Measurements from ENCODE around the gene PLEKHG7. TPM values are rescaled to one million over a fixed set of nuclear protein-coding genes. Genes with fewer than 3 reads are reported as not detected.

Gene PLEKHG7
- total RNA-seq, 1 experiment from 2014 or later, result not detected

- intact Hi-C loops (cut with micrococcal nuclease), result no loop called here
- POLR2A ChIA-PET (ENCODE audit: unreplicated experiment), result no interaction called here
- TF ChIP-seq, protein P1, sequence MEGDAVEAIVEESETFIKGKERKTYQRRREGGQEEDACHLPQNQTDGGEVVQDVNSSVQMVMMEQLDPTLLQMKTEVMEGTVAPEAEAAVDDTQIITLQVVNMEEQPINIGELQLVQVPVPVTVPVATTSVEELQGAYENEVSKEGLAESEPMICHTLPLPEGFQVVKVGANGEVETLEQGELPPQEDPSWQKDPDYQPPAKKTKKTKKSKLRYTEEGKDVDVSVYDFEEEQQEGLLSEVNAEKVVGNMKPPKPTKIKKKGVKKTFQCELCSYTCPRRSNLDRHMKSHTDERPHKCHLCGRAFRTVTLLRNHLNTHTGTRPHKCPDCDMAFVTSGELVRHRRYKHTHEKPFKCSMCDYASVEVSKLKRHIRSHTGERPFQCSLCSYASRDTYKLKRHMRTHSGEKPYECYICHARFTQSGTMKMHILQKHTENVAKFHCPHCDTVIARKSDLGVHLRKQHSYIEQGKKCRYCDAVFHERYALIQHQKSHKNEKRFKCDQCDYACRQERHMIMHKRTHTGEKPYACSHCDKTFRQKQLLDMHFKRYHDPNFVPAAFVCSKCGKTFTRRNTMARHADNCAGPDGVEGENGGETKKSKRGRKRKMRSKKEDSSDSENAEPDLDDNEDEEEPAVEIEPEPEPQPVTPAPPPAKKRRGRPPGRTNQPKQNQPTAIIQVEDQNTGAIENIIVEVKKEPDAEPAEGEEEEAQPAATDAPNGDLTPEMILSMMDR (conservative IDR thresholded peaks at IDR 0.05; ENCODE audit: low read depth, low read length), result no peak
- TF ChIP-seq EZH2 (IDR thresholded peaks at IDR 0.05; ENCODE audit: low read length, unreplicated experiment) (no peak), EZH2phosphoT487 (IDR thresholded peaks at IDR 0.05; ENCODE audit: borderline replicate concordance, low read length) (no peak)
- Histone ChIP-seq H3K9me3 (ENCODE audit: low read length) (no peaks in the 10 kb centered on the region), H3K27me3 (ENCODE audit: low read length) (no peaks in the 10 kb centered on the region), H3K79me2 (ENCODE audit: low read length) (no peaks in the 10 kb centered on the region), H3K4me2 (ENCODE audit: low read length) (no peak overlapping the region), H3K4me3 (ENCODE audit: low read length) (no peak overlapping the region), H3K27ac (ENCODE audit: low read length) (no peak overlapping the region), H3K9me2 (replicated peaks; ENCODE audit: low read length) (no peaks in the 10 kb centered on the region), H3K4me1 (ENCODE audit: insufficient read depth, low read length) (no peaks in the 10 kb centered on the region), H3K9ac (ENCODE audit: low read length) (no peak overlapping the region), H3F3A (ENCODE audit: low read length, unreplicated experiment) (no peaks in the 10 kb centered on the region), H3K36me3 (ENCODE audit: low read depth, low read length) (no peaks in the 10 kb centered on the region), H4K20me1 (ENCODE audit: low read length) (no peaks in the 10 kb centered on the region), H2AFZ (ENCODE audit: low read length) (no peak overlapping the region)
- DNase-seq (no peak), ATAC-seq (no peak)
- CTCF ChIA-PET, result no interaction called here
- BruUV-seq (replicated peaks), result no TSS peak
Observed at GRCh38 chr12:92707926-92708325, 5.1 kb downstream of the PLEKHG7 start.

GRCh38 chr12:92715625-92716024 is 12.8 kb downstream of the PLEKHG7 start:
- BruUV-seq (replicated peaks), result no TSS peak
- POLR2A ChIA-PET (ENCODE audit: unreplicated experiment), result no interaction called here
- intact Hi-C loops (cut with micrococcal nuclease), result no loop called here

DNA sequence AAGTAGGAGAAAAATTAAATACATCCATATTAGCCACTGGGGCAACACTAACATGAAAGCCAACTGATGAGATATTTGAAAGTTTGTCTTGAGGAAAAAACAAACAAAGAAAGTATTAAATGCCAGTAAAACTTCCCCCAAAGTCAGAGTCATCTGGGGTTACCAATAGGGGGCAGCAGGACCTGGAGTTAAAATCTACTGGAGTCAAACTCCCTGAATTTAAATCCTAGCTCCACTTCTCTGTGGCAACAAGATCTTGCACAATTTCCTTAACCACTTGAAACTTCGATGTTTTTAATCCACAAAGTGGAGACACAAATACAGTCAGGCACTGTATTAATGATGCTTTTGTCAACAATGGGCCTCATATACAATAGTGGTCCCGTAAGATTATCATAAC is 14.4 kb downstream of the PLEKHG7 start:
- ChIA-PET CTCF (interaction anchor here (0.5 kb wide), 1 partner anchor 285 kb away, joined by 5 read pairs; no protein-coding TSS in a partner anchor), POLR2A (ENCODE audit: unreplicated experiment) (no interaction called here)
- no TSS peak for BruUV-seq (replicated peaks)
- Histone ChIP-seq H3K4me2 (ENCODE audit: low read length) (no peak overlapping the region), H3K4me3 (ENCODE audit: low read length) (no peak overlapping the region), H3K79me2 (ENCODE audit: low read length) (no peaks in the 10 kb centered on the region), H3K27ac (ENCODE audit: low read length) (no peak overlapping the region), H3K36me3 (ENCODE audit: low read depth, low read length) (no peaks in the 10 kb centered on the region), H3K9me3 (ENCODE audit: low read length) (no peaks in the 10 kb centered on the region), H3K4me1 (ENCODE audit: insufficient read depth, low read length) (peaks cover 8% of the 10 kb centered on the region; the same call in 1 of the 2 replicates), H3F3A (ENCODE audit: low read length, unreplicated experiment) (no peaks in the 10 kb centered on the region), H2AFZ (ENCODE audit: low read length) (no peak overlapping the region), H3K9me2 (replicated peaks; ENCODE audit: low read length) (no peaks in the 10 kb centered on the region), H4K20me1 (ENCODE audit: low read length) (no peaks in the 10 kb centered on the region), H3K27me3 (ENCODE audit: low read length) (no peaks in the 10 kb centered on the region), H3K9ac (ENCODE audit: low read length) (no peak overlapping the region)
- TF ChIP-seq EZH2phosphoT487 (IDR thresholded peaks at IDR 0.05; ENCODE audit: borderline replicate concordance, low read length), result no peak
- TF ChIP-seq, protein P1 (conservative IDR thresholded peaks at IDR 0.05; ENCODE audit: low read depth, low read length), result peak; percentile 57
- intact Hi-C loops (cut with micrococcal nuclease), result no loop called here
- DNase-seq (peak; percentile 34), ATAC-seq (no peak)

More at GRCh38 chr12:92715625-92716024, 12.8 kb downstream of the PLEKHG7 start:
- ATAC-seq (no peak), DNase-seq (no peak)
- no peaks in the 10 kb centered on the region for H3K9me2 ChIP-seq (replicated peaks; ENCODE audit: low read length)
- no peaks in the 10 kb centered on the region for H3K79me2 ChIP-seq (ENCODE audit: low read length)
- H4K20me1 ChIP-seq (ENCODE audit: low read length), result no peaks in the 10 kb centered on the region
- no peak overlapping the region for H3K9ac ChIP-seq (ENCODE audit: low read length)
- H3K4me2 ChIP-seq (ENCODE audit: low read length), result no peak overlapping the region
- TF ChIP-seq, protein P1 (conservative IDR thresholded peaks at IDR 0.05; ENCODE audit: low read depth, low read length), result no peak
- TF ChIP-seq EZH2phosphoT487 (IDR thresholded peaks at IDR 0.05; ENCODE audit: borderline replicate concordance, low read length), result no peak
- TF ChIP-seq EZH2 (IDR thresholded peaks at IDR 0.05; ENCODE audit: low read length, unreplicated experiment), result no peak
- no peak overlapping the region for H2AFZ ChIP-seq (ENCODE audit: low read length)
- peaks cover 8% of the 10 kb centered on the region; the same call in 1 of the 2 replicates for H3K4me1 ChIP-seq (ENCODE audit: insufficient read depth, low read length)
- H3K4me3 ChIP-seq (ENCODE audit: low read length), result no peak overlapping the region
- H3F3A ChIP-seq (ENCODE audit: low read length, unreplicated experiment), result no peaks in the 10 kb centered on the region
- CTCF ChIA-PET, result no interaction called here
- no peaks in the 10 kb centered on the region for H3K9me3 ChIP-seq (ENCODE audit: low read length)
- no peaks in the 10 kb centered on the region for H3K27me3 ChIP-seq (ENCODE audit: low read length)
- H3K36me3 ChIP-seq (ENCODE audit: low read depth, low read length), result no peaks in the 10 kb centered on the region
- H3K27ac ChIP-seq (ENCODE audit: low read length), result no peak overlapping the region

Data from PC-3 (cell line).